Transverse colon (tissue), 4 donors: Measurements from ENCODE around the gene HPCAL1. TPM values are rescaled to one million over a fixed set of nuclear protein-coding genes. Genes with fewer than 3 reads are reported as not detected.

Source experiments
- DNase-seq: peaks from one replicate; pipeline ENCODE4 v3.0.0-alpha.2; 2019
- H3K27ac ChIP-seq, 4 donors: fragments of 200-600 bp; sonication (generic); 2 replicates each; pipeline ENCODE4 v1.5.1; 2016 to 2018; ENCODE audit warnings: inconsistent platforms in 4 of 4
- H3K27me3 ChIP-seq: fragments of 200-600 bp; sonication (generic); 2 replicates; pipeline ENCODE4 v1.5.1; 2017; ENCODE audit warnings: inconsistent platforms
- H3K36me3 ChIP-seq, 4 donors: fragments of 200-600 bp; sonication (generic); 2 replicates each; pipeline ENCODE4 v1.5.1; 2017 to 2019; ENCODE audit warnings: inconsistent platforms in 4 of 4
- H3K4me1 ChIP-seq, 4 donors: fragments of 200-600 bp; sonication (generic); 2 replicates each; pipeline ENCODE4 v1.5.1; 2017 to 2020; ENCODE audit warnings: inconsistent platforms in 4 of 4
- H3K4me3 ChIP-seq, 4 donors: fragments of 200-600 bp; sonication (generic); 1 replicate in 1 of 4; 2 replicates in 3 of 4; pipeline versions ENCODE4 v1.5.1 to v1.6.1; 2017 to 2019; ENCODE audit warnings: inconsistent platforms in 4 of 4
- H3K9me3 ChIP-seq, 2 donors: fragments of 200-600 bp; sonication (generic); 2 replicates each; pipeline ENCODE4 v1.5.1; 2017 to 2019; ENCODE audit warnings: inconsistent platforms in 2 of 2
- CTCF ChIP-seq, 5 experiments: fragments of 200-600 bp in 3 of 5; fragments of 450-650 bp in 2 of 5; sonication (generic) in 3 of 5; IDR thresholded peaks; 1 replicate in 2 of 5; 2 replicates in 3 of 5; pipeline ENCODE4 v1.5.1; 2016 to 2017; ENCODE audit warnings: antibody characterized with exemption in 5 of 5, inconsistent platforms in 3 of 5, mild to moderate bottlenecking in 2 of 5, moderate library complexity in 1 of 5
- EP300 ChIP-seq: sonication (generic); formaldehyde crosslinking; IDR thresholded peaks from one replicate; pipeline ENCODE4 v1.6.1; 2017; ENCODE audit warnings: antibody characterized with exemption, low read depth
- POLR2A ChIP-seq: fragments of 450-650 bp; IDR thresholded peaks from one replicate; pipeline ENCODE4 v1.6.1; 2016; ENCODE audit warnings: antibody characterized with exemption, mild to moderate bottlenecking, moderate library complexity
- POLR2AphosphoS5 ChIP-seq, 3 donors: sonication (generic); formaldehyde crosslinking; IDR thresholded peaks; one replicate each; pipeline ENCODE4 v1.6.1; 2016; ENCODE audit warnings: antibody characterized with exemption in 3 of 3
- WGBS, 2 donors: methylation state at CpG; one replicate each; pipeline ENCODE4 v1.1.5; 2018; ENCODE audit warnings: low coverage in 1 of 2; 5-methylcytosine and 5-hydroxymethylcytosine counted together
- in situ Hi-C, 4 donors: fragments of 200-750 bp; cut with MboI; loops; one replicate each; pipeline versions ENCODE4 v1.15.0 to v1.15.1; 2017; ENCODE audit warnings: low sequenced_read_pairs in 3 of 4, low pct_ligation_motif_present in 1 of 4, low pct_unique_long_range_greater_than_20kb in 1 of 4
- intact Hi-C: fragments of 100-400 bp; cut with DNase I; formaldehyde crosslinking; loops from one replicate; pipeline ENCODE4 v1.15.1; 2023; ENCODE audit warnings: low total_unique reads
- total RNA-seq, 4 donors: library from RNA; depleted of rRNA; stranded (reverse); fragments of >200 nt; gene quantifications; one replicate each; pipeline ENCODE4 v1.1.0, GENCODE V29; 2016

The HPCAL1 gene
- total RNA-seq, 4 donors from 2014 or later: 88.9 to 221 (median 129) TPM

- peak overlapping the region in 1 of 4 donors; percentile 32 for H3K4me3 ChIP-seq
- intact Hi-C loops: loop anchor here (1.0 kb wide), 1 partner anchor 27 kb away; no protein-coding TSS in a partner anchor
- peak overlapping the region; percentile 47 to 70 (median 66) for H3K27ac ChIP-seq
- DNase-seq: peak; percentile 51
- in situ Hi-C loops: no loop called here
- peaks cover 0 to 5% (median 0%) of the 10 kb centered on the region in 4 donors for H3K36me3 ChIP-seq
- no peaks in the 10 kb centered on the region for H3K9me3 ChIP-seq
- no peaks in the 10 kb centered on the region for H3K27me3 ChIP-seq
- no peak for TF ChIP-seq CTCF (IDR thresholded peaks at IDR 0.05)
- TF ChIP-seq POLR2A: no peak
- no peak for TF ChIP-seq POLR2AphosphoS5 (IDR thresholded peaks at IDR 0.05)
- no peak for TF ChIP-seq EP300
- peaks cover 18 to 51% (median 46%) of the 10 kb centered on the region in 4 donors for H3K4me1 ChIP-seq
- WGBS, 2 donors: 0 to 48% methylated on average over 1 to 11 of the region's 11 CpGs
These were observed 29.1 kb downstream of the HPCAL1 start for GRCh38 chr2:10331702-10332401.

GRCh38 chr2:10332402-10333246 lies 29.9 kb downstream of the HPCAL1 start:
- WGBS, 2 donors: 71 to 82% methylated on average over 7 to 15 of the region's 15 CpGs

GRCh38 chr2:10333247-10333613 lies 30.5 kb downstream of the HPCAL1 start:
- no peak overlapping the region for H3K4me3 ChIP-seq
- in situ Hi-C loops (no loop called here), intact Hi-C loops (no loop called here)
- H3K27me3 ChIP-seq: no peaks in the 10 kb centered on the region
- peaks cover 0 to 5% (median 0%) of the 10 kb centered on the region in 4 donors for H3K36me3 ChIP-seq
- DNase-seq: no peak
- TF ChIP-seq POLR2A (no peak), POLR2AphosphoS5 (IDR thresholded peaks at IDR 0.05) (no peak), CTCF (IDR thresholded peaks at IDR 0.05) (no peak), EP300 (no peak)
- peaks cover 14 to 45% (median 38%) of the 10 kb centered on the region in 4 donors for H3K4me1 ChIP-seq
- H3K27ac ChIP-seq: no peak overlapping the region
- no peaks in the 10 kb centered on the region for H3K9me3 ChIP-seq
- 74 to 100% methylated on average over 1 to 5 of the region's 5 CpGs for WGBS, 2 donors

More at GRCh38 chr2:10332402-10333246, 29.9 kb downstream of the HPCAL1 start:
- TF ChIP-seq POLR2AphosphoS5 (IDR thresholded peaks at IDR 0.05) (no peak), CTCF (IDR thresholded peaks at IDR 0.05) (no peak), POLR2A (no peak), EP300 (no peak)
- Histone ChIP-seq H3K4me1 (peaks cover 14 to 46% (median 41%) of the 10 kb centered on the region in 4 donors), H3K9me3 (no peaks in the 10 kb centered on the region), H3K36me3 (peaks cover 0 to 5% (median 0%) of the 10 kb centered on the region in 4 donors), H3K27ac (peak overlapping the region in 3 of 4 donors; percentile 47 to 70 (median 62)), H3K4me3 (no peak overlapping the region), H3K27me3 (no peaks in the 10 kb centered on the region)
- no peak for DNase-seq
- in situ Hi-C loops: no loop called here
- intact Hi-C loops: loop anchor here (1.0 kb wide), 1 partner anchor 27 kb away; no protein-coding TSS in a partner anchor

- 78 to 95% methylated on average over 6 to 7 of the region's 7 CpGs for WGBS, 2 donors
- H3K27ac ChIP-seq: no peak overlapping the region
- no peak overlapping the region for H3K4me3 ChIP-seq
- no peaks in the 10 kb centered on the region for H3K27me3 ChIP-seq
- H3K36me3 ChIP-seq: peaks cover 0 to 5% (median 0%) of the 10 kb centered on the region in 4 donors
- DNase-seq: no peak
- intact Hi-C loops (no loop called here), in situ Hi-C loops (no loop called here)
- no peaks in the 10 kb centered on the region for H3K9me3 ChIP-seq
- H3K4me1 ChIP-seq: peaks cover 14 to 42% (median 32%) of the 10 kb centered on the region in 4 donors
- TF ChIP-seq EP300 (no peak), POLR2A (no peak), CTCF (IDR thresholded peaks at IDR 0.05) (no peak), POLR2AphosphoS5 (IDR thresholded peaks at IDR 0.05) (no peak)
These were observed 31.3 kb downstream of the HPCAL1 start for GRCh38 chr2:10333966-10334365.
